NCI-H510A treated with DMSO at 0.1 percent for 48 hours (cell line): ENCODE results near the gene CDK3.
"Not testable (repeated sequence)": the region's sequence is repeated elsewhere in the genome, so short reads cannot be mapped to it uniquely, and the experiment has no call there.

Source experiments
- DNase-seq: peaks from one replicate; lab custom pipeline; 2025; lab: John Stamatoyannopoulos, UW

The CDK3 gene

GRCh38 chr17:76039121-76039520, 38.5 kb downstream of the CDK3 start:
- no peak for DNase-seq

DNA sequence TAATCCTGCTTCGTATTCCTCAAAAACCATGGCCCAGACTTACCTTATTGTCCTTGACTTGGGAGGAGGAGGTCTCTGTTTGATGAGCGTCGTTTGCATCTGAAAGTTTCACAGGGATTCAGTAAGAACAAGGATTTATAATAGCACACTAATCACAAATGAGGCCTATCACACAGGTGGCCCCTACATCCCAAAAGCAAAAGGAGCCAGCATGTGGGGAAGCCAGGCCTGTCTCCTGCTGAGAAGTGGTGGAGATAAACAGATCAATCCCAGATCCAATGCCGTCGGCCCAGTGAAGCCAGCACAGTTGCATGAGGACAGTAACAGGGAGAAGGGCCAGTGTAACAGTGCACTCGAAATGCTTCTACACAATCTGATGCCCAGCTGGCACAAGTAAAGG, 39.7 kb downstream of the CDK3 start:
- no peak for DNase-seq

GRCh38 chr17:76042868-76043267, 42.2 kb downstream of the CDK3 start:
- not testable (repeated sequence) for DNase-seq

GRCh38 chr17:76044475-76045007, 43.9 kb downstream of the CDK3 start:
- not testable (repeated sequence) for DNase-seq

DNA sequence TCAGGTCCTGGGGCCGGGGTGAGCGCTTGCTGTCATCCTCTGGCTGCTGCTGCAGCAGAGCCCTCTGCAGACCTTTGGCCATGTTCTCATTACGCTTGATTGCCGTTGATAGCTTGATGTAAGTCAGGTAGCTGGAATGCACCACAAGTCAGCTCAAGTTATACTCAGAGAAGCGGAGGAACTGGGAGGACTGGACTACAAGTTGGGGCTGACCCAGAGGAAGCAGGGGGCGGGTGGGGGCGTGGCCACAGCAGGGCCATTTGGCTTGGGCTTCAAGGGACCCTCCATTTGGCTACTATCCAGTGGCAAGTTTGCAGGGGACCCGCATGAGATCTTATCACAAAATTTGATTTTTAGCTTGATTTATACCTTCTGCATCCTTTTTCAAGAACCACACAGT, 45.4 kb downstream of the CDK3 start:
- DNase-seq: no peak

DNA sequence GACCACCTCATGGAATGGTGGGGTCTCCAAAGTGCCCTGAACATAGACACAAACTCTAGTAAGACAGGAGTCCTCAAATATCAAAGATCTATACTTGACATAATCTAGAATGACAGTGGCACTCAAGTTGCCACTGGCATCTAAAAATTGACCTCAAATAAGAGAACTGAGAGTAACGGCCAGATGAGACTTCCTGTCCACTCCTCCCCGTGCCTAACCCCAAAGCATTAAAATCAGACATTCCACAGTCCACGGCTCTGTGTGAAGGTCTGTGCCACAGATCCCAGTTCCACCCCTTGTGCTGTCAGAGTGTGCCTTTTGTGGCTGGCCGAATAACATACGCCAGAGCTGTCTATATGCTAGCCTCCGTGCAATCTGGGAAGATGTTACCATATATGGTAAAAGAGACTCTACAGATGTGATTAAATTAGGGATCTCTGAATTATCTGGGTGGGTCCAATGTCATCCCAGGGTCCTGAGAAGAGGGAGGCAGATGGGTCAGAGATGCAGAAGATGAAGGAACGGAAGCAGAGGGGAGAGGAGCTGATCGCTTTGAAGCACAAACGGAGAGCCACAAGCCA, 47.5 kb downstream of the CDK3 start:
- no peak for DNase-seq

GRCh38 chr17:76048711-76049110, 48.1 kb downstream of the CDK3 start:
- no peak for DNase-seq

- no peak for DNase-seq
Measured at GRCh38 chr17:76049239-76049638, 48.6 kb downstream of the CDK3 start.

- DNase-seq: no peak
Measured at GRCh38 chr17:76049836-76050537, 49.3 kb downstream of the CDK3 start.

DNA sequence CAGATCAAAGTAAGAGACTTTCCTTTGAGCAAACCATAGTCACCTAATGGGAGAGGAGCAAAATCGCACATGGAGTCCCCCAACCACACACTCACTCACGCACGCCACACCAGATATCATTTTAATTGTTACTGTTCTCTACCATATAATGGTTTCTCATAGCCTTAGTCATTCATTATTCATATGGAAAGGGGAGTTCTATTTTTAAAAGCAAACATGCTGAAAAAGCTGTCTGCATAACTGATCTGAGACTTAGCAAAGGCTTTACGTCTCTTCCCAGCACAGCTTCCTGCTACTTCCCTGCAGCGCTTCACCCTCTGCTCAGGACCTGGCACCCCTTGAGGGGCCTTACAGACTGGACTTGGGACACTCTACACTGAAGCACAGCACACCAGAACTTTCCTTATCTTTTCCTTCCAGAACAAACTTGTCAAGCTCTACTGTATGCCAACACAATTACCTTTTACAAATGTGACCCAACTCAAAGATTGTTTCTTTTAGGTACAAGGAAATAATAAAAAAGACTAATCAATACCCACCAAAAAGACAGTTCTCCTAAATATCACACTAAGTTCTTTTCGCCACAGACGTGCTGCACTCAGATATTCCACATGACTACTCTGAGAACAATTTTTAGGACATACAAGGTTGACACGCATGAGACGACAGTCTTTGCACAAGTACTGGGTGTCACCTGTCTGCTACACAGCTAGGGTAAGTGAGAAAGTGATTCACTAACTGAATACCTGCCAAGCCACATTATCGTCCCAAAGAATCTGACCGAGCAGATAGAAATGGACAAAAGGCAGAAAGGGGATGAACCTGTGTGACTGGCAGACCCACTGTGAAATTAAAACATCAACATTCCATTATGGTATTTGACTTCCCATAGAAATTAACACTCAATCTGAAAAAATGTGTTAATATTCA, 50.1 kb downstream of the CDK3 start:
- no peak for DNase-seq

DNA sequence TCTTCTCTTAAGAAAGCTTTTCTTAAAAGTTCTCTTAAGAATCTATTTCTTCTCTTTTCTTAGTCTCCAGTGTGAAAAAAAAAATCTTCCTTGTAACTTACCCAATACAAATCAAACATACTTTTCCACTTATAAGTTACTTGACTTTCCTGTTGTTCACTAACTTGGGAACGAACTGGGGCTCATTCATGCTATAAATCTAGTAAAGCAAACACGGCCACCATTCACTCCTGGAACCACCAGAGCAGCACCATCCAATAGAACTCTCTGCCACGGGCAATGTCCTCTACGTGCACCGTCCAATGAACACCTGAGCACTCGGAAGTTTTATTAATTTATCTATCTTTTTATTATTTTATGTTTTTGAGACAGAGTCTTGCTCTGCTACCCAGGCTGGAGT, 50.9 kb downstream of the CDK3 start:
- DNase-seq: no peak

DNA sequence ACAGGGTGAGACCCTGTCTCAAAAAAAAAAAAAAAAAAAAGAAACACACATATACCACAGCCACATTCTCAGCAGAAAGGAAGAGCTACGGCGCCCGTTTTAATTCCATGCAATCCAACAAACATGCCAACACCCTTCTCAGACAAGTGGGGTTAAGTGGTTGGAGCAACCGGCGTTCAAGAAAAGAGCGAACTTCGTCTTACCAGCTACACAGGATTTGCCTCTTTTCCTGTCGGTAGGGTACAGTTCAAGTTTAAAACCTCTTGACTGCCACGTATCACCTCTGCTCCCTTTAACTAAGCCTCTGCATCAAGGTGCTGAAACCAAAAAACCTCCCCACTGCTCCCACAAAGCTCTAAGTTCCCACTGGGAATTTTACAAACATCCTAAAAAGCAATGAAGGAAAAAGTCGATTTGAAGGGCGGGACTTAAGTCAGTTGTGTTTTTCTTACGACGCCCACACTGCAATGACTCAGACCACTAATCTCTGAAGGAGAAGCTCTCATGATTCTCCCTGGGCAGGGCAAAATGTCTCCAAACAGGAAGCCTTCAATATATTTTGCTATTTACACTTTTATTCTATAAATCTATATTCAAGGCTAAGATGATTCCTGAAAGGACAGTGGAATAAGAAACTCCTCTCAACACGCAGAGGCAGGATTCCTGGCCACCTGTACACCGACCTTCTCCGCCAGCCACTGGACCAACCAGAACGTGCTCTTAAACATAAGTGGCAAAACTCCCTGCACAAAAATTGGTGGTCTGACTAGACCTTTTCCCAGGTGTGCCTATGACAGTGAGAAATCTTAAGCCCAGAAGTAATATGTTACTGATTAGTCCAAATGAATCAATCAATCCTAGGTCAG, 52.8 kb downstream of the CDK3 start:
- DNase-seq: no peak

DNA sequence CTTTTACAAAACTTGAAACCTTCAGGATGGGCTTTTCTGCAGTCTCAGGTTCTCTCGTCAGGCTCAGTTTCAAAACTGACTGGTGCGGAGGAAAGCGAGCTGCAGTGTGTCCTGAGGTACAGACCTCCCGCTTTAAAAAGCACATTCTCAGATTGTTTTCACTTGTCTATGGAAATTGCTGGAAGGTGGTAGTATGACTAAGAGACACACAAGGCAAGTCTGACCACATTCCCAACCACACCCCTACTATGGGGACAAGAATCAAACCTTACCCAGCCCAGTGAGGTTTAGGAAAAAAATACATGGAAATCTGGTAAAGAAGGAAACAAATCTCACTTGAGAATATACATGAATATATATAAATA, 53.4 kb downstream of the CDK3 start:
- no peak for DNase-seq
